Karpas-422 (cell line): ENCODE data around the gene AMT. TPM values are rescaled to one million over a fixed set of nuclear protein-coding genes. Genes with fewer than 3 reads are reported as not detected.
A peak's percentile ranks its signal among the peaks of the same experiment; 100 is the strongest.

Source experiments
- DNase-seq: peaks from one replicate; pipeline ENCODE4 v3.0.0-alpha.2; 2015
- H2AFZ ChIP-seq: fragments of 200-600 bp; sonication (generic); 2 replicates; pipeline ENCODE4 v1.6.1; 2014; ENCODE audit warnings: antibody characterized with exemption, low read length, mixed read lengths
- H3K27ac ChIP-seq: fragments of 200-600 bp; sonication (generic); 2 replicates; pipeline ENCODE4 v1.5.1; 2014; ENCODE audit warnings: mild to moderate bottlenecking, low read length, moderate library complexity
- H3K27me3 ChIP-seq: fragments of 200-600 bp; sonication (generic); 2 replicates; pipeline ENCODE4 v1.6.1; 2014; ENCODE audit warnings: low read length, mixed read lengths
- H3K36me3 ChIP-seq: fragments of 200-600 bp; sonication (generic); 2 replicates; pipeline ENCODE4 v1.6.1; 2014; ENCODE audit warnings: low read length, mixed read lengths; ENCODE audit not compliant: insufficient read depth
- H3K4me1 ChIP-seq: fragments of 200-600 bp; sonication (generic); 2 replicates; pipeline ENCODE4 v1.6.1; 2014; ENCODE audit warnings: mild to moderate bottlenecking, low read length, mixed read lengths
- H3K4me2 ChIP-seq: fragments of 200-600 bp; sonication (generic); 2 replicates; pipeline ENCODE4 v1.6.1; 2014; ENCODE audit warnings: low read length, low read depth, mild to moderate bottlenecking; ENCODE audit not compliant: poor library complexity, severe bottlenecking
- H3K4me3 ChIP-seq: fragments of 200-600 bp; sonication (generic); 2 replicates; pipeline ENCODE4 v1.5.1; 2014; ENCODE audit warnings: mild to moderate bottlenecking, antibody characterized with exemption, low read length, mixed read lengths
- H3K79me2 ChIP-seq: fragments of 200-600 bp; sonication (generic); 2 replicates; pipeline ENCODE4 v1.6.1; 2014; ENCODE audit warnings: mild to moderate bottlenecking, low read length, mixed read lengths
- H3K9ac ChIP-seq: fragments of 200-600 bp; sonication (generic); 2 replicates; pipeline ENCODE4 v1.6.0; 2014; ENCODE audit warnings: low read length
- H3K9me2 ChIP-seq: fragments of 200-600 bp; sonication (generic), shearing (Covaris generic); replicated peaks from 2 replicates; pipeline ENCODE4 v1.6.0; 2014; ENCODE audit warnings: mild to moderate bottlenecking, low read length, moderate library complexity; ENCODE audit not compliant: insufficient read depth
- H3K9me3 ChIP-seq: fragments of 300-700, 200-600 bp; sonication (generic); 2 replicates; pipeline ENCODE4 v1.6.1; 2014; ENCODE audit warnings: low read length, mixed read lengths
- H4K20me1 ChIP-seq: fragments of 200-600 bp; sonication (generic); 2 replicates; pipeline ENCODE4 v1.6.1; 2014; ENCODE audit warnings: mild to moderate bottlenecking, antibody characterized with exemption, low read length, low read depth; ENCODE audit not compliant: insufficient read depth
- total RNA-seq: library from RNA; depleted of rRNA; stranded (reverse); fragments of >200 nt; shearing (Covaris generic); gene quantifications from 2 replicates; pipeline ENCODE4 v1.2.3, GENCODE V29; 2014; ENCODE audit warnings: low replicate concordance

AMT gene
- total RNA-seq, 1 experiment from 2014 or later: 5.9 TPM

GRCh38 chr3:49415931-49416601, 6.2 kb downstream of the AMT start:
- no peaks in the 10 kb centered on the region for H3K9me3 ChIP-seq
- no peak overlapping the region for H2AFZ ChIP-seq
- no peaks in the 10 kb centered on the region for H3K9me2 ChIP-seq
- peak; percentile 81 for DNase-seq
- H3K4me1 ChIP-seq: peaks cover 28% of the 10 kb centered on the region
- H4K20me1 ChIP-seq: no peaks in the 10 kb centered on the region; the same call in 1 of the 2 replicates
- H3K27me3 ChIP-seq: no peaks in the 10 kb centered on the region
- peak overlapping the region; percentile 39 for H3K4me2 ChIP-seq
- peak overlapping the region; percentile 15; the same call in 1 of the 2 replicates for H3K4me3 ChIP-seq
- H3K9ac ChIP-seq: peak overlapping the region; percentile 39
- peak overlapping the region; percentile 77 for H3K27ac ChIP-seq
- H3K36me3 ChIP-seq: no peaks in the 10 kb centered on the region
- peaks cover 23% of the 10 kb centered on the region for H3K79me2 ChIP-seq

- Histone ChIP-seq H4K20me1 (peaks cover 13% of the 10 kb centered on the region), H3K4me3 (no peak overlapping the region), H3K79me2 (peaks cover 36% of the 10 kb centered on the region), H3K36me3 (no peaks in the 10 kb centered on the region), H3K9ac (no peak overlapping the region), H3K9me3 (no peaks in the 10 kb centered on the region), H2AFZ (no peak overlapping the region), H3K27me3 (no peaks in the 10 kb centered on the region), H3K9me2 (no peaks in the 10 kb centered on the region), H3K27ac (no peak overlapping the region), H3K4me2 (no peak overlapping the region), H3K4me1 (peaks cover 37% of the 10 kb centered on the region)
- no peak for DNase-seq
Observed at GRCh38 chr3:49414753-49415152, 7.5 kb downstream of the AMT start.

- H3K4me1 ChIP-seq: peaks cover 41% of the 10 kb centered on the region
- no peaks in the 10 kb centered on the region for H3K9me2 ChIP-seq
- peaks cover 50% of the 10 kb centered on the region for H3K79me2 ChIP-seq
- H3K4me3 ChIP-seq: peak overlapping the region; percentile 88
- H3K9ac ChIP-seq: peak overlapping the region; percentile 91
- no peaks in the 10 kb centered on the region for H3K9me3 ChIP-seq
- DNase-seq: no peak
- no peak overlapping the region for H3K27ac ChIP-seq
- H2AFZ ChIP-seq: no peak overlapping the region
- no peaks in the 10 kb centered on the region for H3K27me3 ChIP-seq
- H3K4me2 ChIP-seq: peak overlapping the region; percentile 90
- peaks cover 18% of the 10 kb centered on the region for H4K20me1 ChIP-seq
- H3K36me3 ChIP-seq: no peaks in the 10 kb centered on the region
Observed at GRCh38 chr3:49413338-49413734, 8.9 kb downstream of the AMT start.

GRCh38 chr3:49412632-49413337, 9.5 kb downstream of the AMT start:
- H3K9ac ChIP-seq: peak overlapping the region; percentile 91
- peaks cover 41% of the 10 kb centered on the region for H3K4me1 ChIP-seq
- no peak overlapping the region for H2AFZ ChIP-seq
- no peaks in the 10 kb centered on the region for H3K27me3 ChIP-seq
- DNase-seq: no peak
- peak overlapping the region; percentile 90 for H3K4me2 ChIP-seq
- H3K4me3 ChIP-seq: peak overlapping the region; percentile 88
- H3K9me2 ChIP-seq: no peaks in the 10 kb centered on the region
- H4K20me1 ChIP-seq: peaks cover 22% of the 10 kb centered on the region
- no peaks in the 10 kb centered on the region for H3K36me3 ChIP-seq
- H3K27ac ChIP-seq: peak overlapping the region; percentile 32
- H3K9me3 ChIP-seq: no peaks in the 10 kb centered on the region
- H3K79me2 ChIP-seq: peaks cover 55% of the 10 kb centered on the region

- Histone ChIP-seq H2AFZ (no peak within 1 kb of the TSS), H3K9me3 (no peaks in the 10 kb centered on the region), H3K9me2 (no peaks in the 10 kb centered on the region), H3K27ac (peak within 1 kb of the TSS; percentile 71), H3K4me3 (peak within 1 kb of the TSS; percentile 88), H4K20me1 (peaks cover 29% of the 10 kb centered on the region), H3K27me3 (no peaks in the 10 kb centered on the region), H3K79me2 (peaks cover 62% of the 10 kb centered on the region), H3K9ac (peak within 1 kb of the TSS; percentile 93), H3K4me1 (peaks cover 41% of the 10 kb centered on the region), H3K36me3 (no peaks in the 10 kb centered on the region), H3K4me2 (peak within 1 kb of the TSS; percentile 90)
- peak; percentile 100 for DNase-seq
Observed at GRCh38 chr3:49411968-49412631, 10.2 kb downstream of the AMT start, which contains the start of the genes RHOA and TCTA. TSS of gene RHOA (minus strand) at chr3:49411976. CDS start at chr3:49375589, 36,387 bp downstream. TSS of gene TCTA (plus strand) at chr3:49412423. CDS start at chr3:49412427, 4 bp downstream.

GRCh38 chr3:49411535-49411967, 10.7 kb downstream of the AMT start:
- DNase-seq: no peak
- Histone ChIP-seq H3K27ac (peak overlapping the region; percentile 71; the same call in 1 of the 2 replicates), H3K27me3 (no peaks in the 10 kb centered on the region), H3K9me2 (no peaks in the 10 kb centered on the region), H4K20me1 (peaks cover 34% of the 10 kb centered on the region), H3K36me3 (no peaks in the 10 kb centered on the region), H2AFZ (no peak overlapping the region), H3K4me2 (peak overlapping the region; percentile 81), H3K4me1 (peaks cover 36% of the 10 kb centered on the region), H3K9me3 (no peaks in the 10 kb centered on the region), H3K4me3 (peak overlapping the region; percentile 74), H3K79me2 (peaks cover 68% of the 10 kb centered on the region), H3K9ac (peak overlapping the region; percentile 93)

- peaks cover 31% of the 10 kb centered on the region for H3K4me1 ChIP-seq
- H3K4me2 ChIP-seq: peak overlapping the region; percentile 81
- H4K20me1 ChIP-seq: peaks cover 40% of the 10 kb centered on the region
- H3K79me2 ChIP-seq: peaks cover 73% of the 10 kb centered on the region
- H3K9me2 ChIP-seq: no peaks in the 10 kb centered on the region
- peak overlapping the region; percentile 93 for H3K9ac ChIP-seq
- DNase-seq: peak; percentile 79
- H3K36me3 ChIP-seq: peaks cover 2% of the 10 kb centered on the region; the same call in 1 of the 2 replicates
- H2AFZ ChIP-seq: no peak overlapping the region
- no peaks in the 10 kb centered on the region for H3K27me3 ChIP-seq
- peak overlapping the region; percentile 71; the same call in 1 of the 2 replicates for H3K27ac ChIP-seq
- peak overlapping the region; percentile 74 for H3K4me3 ChIP-seq
- no peaks in the 10 kb centered on the region for H3K9me3 ChIP-seq
Observed at GRCh38 chr3:49410846-49411534, 11.3 kb downstream of the AMT start.
